ENCODE results near the gene TAP1.

Gene TAP1

DNA sequence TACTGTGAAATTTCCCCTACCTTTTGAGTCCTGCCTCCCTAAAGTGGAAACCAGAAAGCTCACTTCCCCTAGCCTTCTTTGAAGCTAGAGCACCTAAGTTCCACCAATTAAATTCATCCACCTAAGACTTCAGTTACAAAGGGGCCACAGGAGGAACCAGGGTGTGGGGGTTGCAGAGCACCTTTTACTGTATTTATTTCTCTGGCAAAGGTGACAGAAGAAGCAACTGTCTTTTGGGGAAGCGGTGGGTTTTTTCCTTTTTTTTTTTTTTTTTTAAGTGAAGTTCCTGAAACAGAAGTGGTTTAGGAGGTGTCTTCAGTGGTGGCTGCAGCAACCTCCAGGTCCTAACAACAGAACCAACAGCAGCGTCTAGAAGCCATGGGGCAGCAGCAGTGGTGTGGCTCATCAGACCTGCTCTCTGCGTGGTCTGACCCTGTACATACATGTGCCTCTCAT is 13.5 kb upstream of the TAP1 start:
- in situ Hi-C loops (cut with MboI; ENCODE audit: low sequenced_read_pairs): no loop called here

GRCh38 chr6:32865724-32866443 is 12.4 kb upstream of the TAP1 start:
- in situ Hi-C loops (cut with MboI; ENCODE audit: low sequenced_read_pairs): no loop called here

- in situ Hi-C loops (cut with MboI; ENCODE audit: low sequenced_read_pairs): no loop called here
Measured at GRCh38 chr6:32862725-32863124, 9.2 kb upstream of the TAP1 start.

DNA sequence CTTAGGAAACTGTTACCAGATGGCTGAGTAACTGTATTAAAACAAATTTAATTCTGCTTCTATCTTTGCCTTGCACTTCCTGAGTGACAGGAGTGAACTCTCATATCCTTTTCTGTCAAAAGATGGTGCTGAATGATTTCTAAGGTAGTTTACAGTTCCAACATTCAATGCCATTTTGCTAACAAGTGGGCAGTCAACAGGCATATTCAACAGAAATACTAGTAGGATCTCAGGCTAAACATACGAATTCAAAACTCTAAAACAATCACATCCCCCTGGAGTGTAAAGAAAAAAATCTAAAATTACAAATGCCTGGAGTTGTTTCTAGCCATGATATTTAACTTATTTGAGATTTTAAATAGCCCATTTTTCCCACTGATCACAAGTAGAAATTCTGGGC is 7.2 kb upstream of the TAP1 start:
- in situ Hi-C loops (cut with MboI; ENCODE audit: low sequenced_read_pairs): no loop called here

- in situ Hi-C loops (cut with MboI; ENCODE audit: low sequenced_read_pairs): no loop called here
Measured at GRCh38 chr6:32858194-32858593, 4.7 kb upstream of the TAP1 start.

- in situ Hi-C loops (cut with MboI; ENCODE audit: low sequenced_read_pairs): no loop called here
Measured at GRCh38 chr6:32857156-32857891, 3.8 kb upstream of the TAP1 start.

- in situ Hi-C loops (cut with MboI; ENCODE audit: low sequenced_read_pairs): no loop called here
Measured at GRCh38 chr6:32855467-32856174, 2.1 kb upstream of the TAP1 start.

- in situ Hi-C loops (cut with MboI; ENCODE audit: low sequenced_read_pairs): no loop called here
Measured at GRCh38 chr6:32854376-32855178, 1.1 kb upstream of the TAP1 start.

- in situ Hi-C loops (cut with MboI; ENCODE audit: low sequenced_read_pairs): no loop called here
Measured at GRCh38 chr6:32852844-32853540, 512 bp downstream of the TAP1 start.

DNA sequence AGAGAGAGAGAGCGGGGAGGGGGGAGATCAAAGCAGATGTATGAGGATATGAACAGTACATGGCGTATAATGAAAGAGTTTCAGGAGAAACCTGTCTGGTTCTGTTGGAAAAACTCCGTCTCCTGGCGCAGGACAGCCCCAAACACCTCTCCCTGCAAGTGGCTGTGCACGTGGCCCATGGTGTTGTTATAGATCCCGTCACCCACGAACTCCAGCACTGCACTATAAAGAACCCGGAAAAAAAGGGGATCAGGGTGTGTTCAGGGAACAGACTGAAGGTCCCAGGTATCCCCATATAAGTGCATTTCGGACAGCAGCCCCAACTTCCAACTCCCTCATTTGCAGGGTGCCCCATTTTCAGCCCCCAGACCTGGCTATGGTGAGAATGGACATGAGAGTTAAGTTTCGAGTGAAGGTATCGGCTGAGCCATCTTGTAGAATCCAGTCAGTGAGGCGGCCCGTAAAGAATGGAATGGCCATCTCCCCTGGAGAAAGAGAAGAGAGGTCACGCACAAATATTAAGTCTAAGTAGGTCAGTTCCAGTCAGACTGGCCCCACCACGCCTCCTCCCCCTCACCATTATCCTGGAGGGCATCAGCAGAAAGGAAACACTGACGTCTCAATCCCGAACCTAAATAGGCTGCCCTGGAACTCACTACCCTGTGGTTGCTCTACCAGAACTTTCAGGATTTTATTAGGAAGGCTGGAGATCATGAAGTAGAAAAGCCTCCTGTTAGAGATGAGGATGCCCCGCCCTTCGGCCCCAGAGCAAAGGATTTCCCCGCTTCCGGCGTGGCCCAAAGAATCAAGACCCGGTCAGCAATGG is 1.3 kb downstream of the TAP1 start:
- in situ Hi-C loops (cut with MboI; ENCODE audit: low sequenced_read_pairs): no loop called here

GRCh38 chr6:32851025-32851424 is 2.5 kb downstream of the TAP1 start:
- in situ Hi-C loops (cut with MboI; ENCODE audit: low sequenced_read_pairs): no loop called here

- in situ Hi-C loops (cut with MboI; ENCODE audit: low sequenced_read_pairs): no loop called here
Measured at GRCh38 chr6:32849126-32849525, 4.4 kb downstream of the TAP1 start.

DNA sequence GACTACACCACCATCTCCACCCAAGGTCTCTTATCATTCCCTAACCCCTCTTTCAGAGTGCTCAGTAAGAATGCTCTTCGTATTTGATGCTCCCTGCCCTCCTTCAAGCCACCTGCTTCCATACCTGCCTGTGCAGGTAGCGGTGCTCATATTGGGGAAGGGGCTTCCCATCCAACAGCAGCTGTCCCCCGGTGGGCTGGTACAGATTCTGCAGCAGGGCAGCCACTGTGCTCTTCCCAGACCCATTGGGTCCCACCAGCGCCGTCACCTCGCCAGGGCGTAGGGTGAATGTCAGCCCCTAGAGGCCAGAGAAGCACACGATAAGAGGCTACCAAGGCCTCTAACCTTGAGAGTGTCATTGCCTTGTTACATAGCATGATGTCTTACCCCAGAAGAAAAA is 5.7 kb downstream of the TAP1 start:
- in situ Hi-C loops (cut with MboI; ENCODE audit: low sequenced_read_pairs): no loop called here

- in situ Hi-C loops (cut with MboI; ENCODE audit: low sequenced_read_pairs): no loop called here
Measured at GRCh38 chr6:32847004-32847403, 6.5 kb downstream of the TAP1 start.

DNA sequence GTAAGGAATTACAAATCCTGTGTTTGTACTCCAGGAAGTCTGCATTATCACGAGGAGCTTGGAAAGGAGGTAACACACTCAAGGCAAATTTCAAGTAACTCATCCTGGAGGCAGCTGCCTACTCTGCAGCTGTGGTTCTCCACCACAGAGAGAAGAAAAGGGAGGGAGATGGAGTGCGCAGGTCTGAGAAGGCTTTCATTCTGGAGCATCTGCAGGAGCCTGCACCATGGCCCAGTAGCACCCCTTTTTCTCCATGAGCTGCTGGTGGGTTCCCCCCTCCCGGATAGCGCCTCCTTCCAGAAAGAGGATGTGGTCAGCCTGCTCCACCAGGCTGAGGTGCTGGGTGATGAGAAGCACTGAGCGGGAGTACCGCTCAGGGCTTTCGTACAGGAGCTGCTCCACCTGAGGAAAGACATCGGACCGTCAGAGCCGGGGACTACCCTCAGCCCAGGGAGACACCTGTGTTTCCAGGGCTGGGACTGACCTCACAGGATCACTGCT is 8.1 kb downstream of the TAP1 start:
- in situ Hi-C loops (cut with MboI; ENCODE audit: low sequenced_read_pairs): no loop called here

- in situ Hi-C loops (cut with MboI; ENCODE audit: low sequenced_read_pairs): no loop called here
Measured at GRCh38 chr6:32844839-32845383, 8.6 kb downstream of the TAP1 start.

DNA sequence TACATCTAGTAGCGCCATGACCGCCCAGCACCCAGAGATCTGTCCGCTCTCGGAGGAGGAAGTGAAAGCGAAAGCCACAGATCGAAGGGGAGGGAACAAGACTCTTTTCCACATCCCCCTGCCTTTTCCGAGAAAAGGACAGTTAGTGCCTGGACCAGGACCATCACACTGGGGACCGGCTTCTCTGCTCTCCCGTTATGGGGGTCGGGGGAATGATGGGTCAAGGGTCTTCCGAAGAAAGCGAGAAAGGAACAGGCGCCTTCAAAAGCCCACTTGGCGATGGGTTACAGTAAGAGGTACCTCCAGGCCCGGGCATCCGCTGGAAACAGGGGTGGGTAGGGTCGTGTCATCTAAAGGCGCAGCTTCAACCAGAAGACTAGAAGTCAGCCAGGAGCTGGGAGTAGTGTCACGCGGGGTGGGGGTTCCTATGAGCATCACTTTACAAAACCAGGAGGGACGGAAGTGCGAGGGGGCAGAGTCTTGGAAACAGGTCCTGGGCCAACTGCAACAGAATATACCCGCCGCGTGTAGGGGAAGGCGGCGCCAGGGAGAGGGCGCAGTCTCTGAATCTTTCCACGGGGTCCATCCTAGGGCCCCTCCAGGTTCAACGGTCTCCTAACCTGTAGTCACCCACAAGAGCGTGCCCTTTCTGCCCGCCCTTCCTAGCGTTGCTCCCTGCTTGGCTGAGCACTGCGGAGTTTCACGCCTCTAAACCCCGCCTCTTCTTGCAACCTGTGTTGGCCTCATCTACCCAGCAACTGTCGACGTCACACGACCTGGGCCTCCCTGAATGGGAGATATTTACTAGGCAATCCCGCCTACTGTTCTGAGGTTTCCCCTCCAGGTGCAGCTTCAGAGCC is 9.3 kb downstream of the TAP1 start, which contains the start of gene PSMB8:
Gene PSMB8, minus strand, starts transcription at position 69 of the 860 bp plus-strand sequence. Its CDS starts 51 bp downstream, at position 18.
- in situ Hi-C loops (cut with MboI; ENCODE audit: low sequenced_read_pairs): no loop called here

Data from HL-60/S4 treated with retinoic acid at 250 ng/mL for 4 days and 3 days (cell line).